ENCODE data around the gene ATG10.
"Not testable (repeated sequence)": the region's sequence is repeated elsewhere in the genome, so short reads cannot be mapped to it uniquely, and the experiment has no call there.

Gene ATG10

DNA sequence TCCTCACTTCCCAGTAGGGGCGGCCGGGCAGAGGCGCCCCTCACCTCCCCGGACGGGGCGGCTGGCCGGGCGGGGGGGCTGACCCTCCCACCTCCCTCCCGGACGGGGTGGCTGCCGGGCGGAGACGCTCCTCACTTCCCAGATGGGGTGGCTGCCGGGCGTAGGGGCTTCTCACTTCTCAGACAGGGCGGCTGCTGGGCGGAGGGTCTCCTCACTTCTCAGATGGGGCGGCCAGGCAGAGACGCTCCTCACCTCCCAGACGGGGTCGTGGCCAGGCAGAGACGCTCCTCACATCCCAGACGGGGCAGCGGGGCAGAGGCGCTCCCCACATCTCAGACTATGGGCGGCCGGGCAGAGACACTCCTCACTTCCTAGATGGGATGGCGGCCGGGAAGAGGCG is 11.7 kb downstream of the ATG10 start:
- H3K27me3 ChIP-seq (ENCODE audit: control insufficient read depth, insufficient read depth, low read length); H3K9ac ChIP-seq (ENCODE audit: low read depth, low read length); H3K36me3 ChIP-seq (ENCODE audit: control insufficient read depth, insufficient read depth, low read length); H3K9me3 ChIP-seq (ENCODE audit: control insufficient read depth, insufficient read depth, low read length); H3K4me3 ChIP-seq (ENCODE audit: low read depth, low read length): not testable (repeated sequence)
- H3K4me1 ChIP-seq (ENCODE audit: control insufficient read depth, insufficient read depth, low read length): peaks cover 11% of the 10 kb centered on the region

GRCh38 chr5:81986126-81986525 is 14.3 kb downstream of the ATG10 start:
- Histone ChIP-seq H3K36me3 (ENCODE audit: control insufficient read depth, insufficient read depth, low read length) (peaks cover 2% of the 10 kb centered on the region), H3K4me1 (ENCODE audit: control insufficient read depth, insufficient read depth, low read length) (peaks cover 4% of the 10 kb centered on the region), H3K4me3 (ENCODE audit: low read depth, low read length) (no peak overlapping the region), H3K9me3 (ENCODE audit: control insufficient read depth, insufficient read depth, low read length) (peaks cover 2% of the 10 kb centered on the region), H3K27me3 (ENCODE audit: control insufficient read depth, insufficient read depth, low read length) (no peaks in the 10 kb centered on the region), H3K9ac (ENCODE audit: low read depth, low read length) (no peak overlapping the region)

- H3K9me3 ChIP-seq (ENCODE audit: control insufficient read depth, insufficient read depth, low read length): peaks cover 2% of the 10 kb centered on the region
- no peaks in the 10 kb centered on the region for H3K27me3 ChIP-seq (ENCODE audit: control insufficient read depth, insufficient read depth, low read length)
- H3K36me3 ChIP-seq (ENCODE audit: control insufficient read depth, insufficient read depth, low read length): peaks cover 2% of the 10 kb centered on the region
- no peaks in the 10 kb centered on the region for H3K4me1 ChIP-seq (ENCODE audit: control insufficient read depth, insufficient read depth, low read length)
- no peak overlapping the region for H3K4me3 ChIP-seq (ENCODE audit: low read depth, low read length)
- H3K9ac ChIP-seq (ENCODE audit: low read depth, low read length): no peak overlapping the region
These were observed 17.4 kb downstream of the ATG10 start for GRCh38 chr5:81989204-81989603.

GRCh38 chr5:81994679-81995078 is 22.9 kb downstream of the ATG10 start:
- Histone ChIP-seq H3K9me3 (ENCODE audit: control insufficient read depth, insufficient read depth, low read length) (no peaks in the 10 kb centered on the region), H3K36me3 (ENCODE audit: control insufficient read depth, insufficient read depth, low read length) (no peaks in the 10 kb centered on the region), H3K4me3 (ENCODE audit: low read depth, low read length) (no peak overlapping the region), H3K9ac (ENCODE audit: low read depth, low read length) (no peak overlapping the region), H3K4me1 (ENCODE audit: control insufficient read depth, insufficient read depth, low read length) (no peaks in the 10 kb centered on the region), H3K27me3 (ENCODE audit: control insufficient read depth, insufficient read depth, low read length) (no peaks in the 10 kb centered on the region)

DNA sequence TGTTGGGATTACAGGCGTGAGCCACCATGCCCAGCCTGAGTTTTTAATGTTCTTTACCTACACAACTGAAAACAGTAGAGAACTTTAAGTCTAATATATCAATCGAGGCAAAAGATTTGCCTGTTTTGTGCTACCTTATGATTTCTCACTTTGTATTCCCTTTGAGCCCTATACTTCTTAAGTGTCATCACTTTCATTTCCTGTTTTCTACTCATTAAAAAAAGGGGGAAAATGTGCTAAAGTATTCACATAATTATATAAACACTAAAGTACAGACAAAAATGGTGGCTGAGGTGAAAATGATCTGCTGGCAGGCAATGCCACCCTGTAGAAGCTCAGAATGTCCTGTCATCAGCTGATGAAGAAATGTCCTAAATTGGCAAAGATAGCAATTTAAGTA is 23.6 kb downstream of the ATG10 start:
- Histone ChIP-seq H3K9me3 (ENCODE audit: control insufficient read depth, insufficient read depth, low read length) (no peaks in the 10 kb centered on the region), H3K36me3 (ENCODE audit: control insufficient read depth, insufficient read depth, low read length) (no peaks in the 10 kb centered on the region), H3K4me3 (ENCODE audit: low read depth, low read length) (no peak overlapping the region), H3K9ac (ENCODE audit: low read depth, low read length) (no peak overlapping the region), H3K27me3 (ENCODE audit: control insufficient read depth, insufficient read depth, low read length) (no peaks in the 10 kb centered on the region), H3K4me1 (ENCODE audit: control insufficient read depth, insufficient read depth, low read length) (no peaks in the 10 kb centered on the region)

- Histone ChIP-seq H3K4me3 (ENCODE audit: low read depth, low read length) (no peak overlapping the region), H3K9me3 (ENCODE audit: control insufficient read depth, insufficient read depth, low read length) (no peaks in the 10 kb centered on the region), H3K4me1 (ENCODE audit: control insufficient read depth, insufficient read depth, low read length) (no peaks in the 10 kb centered on the region), H3K27me3 (ENCODE audit: control insufficient read depth, insufficient read depth, low read length) (no peaks in the 10 kb centered on the region), H3K36me3 (ENCODE audit: control insufficient read depth, insufficient read depth, low read length) (no peaks in the 10 kb centered on the region), H3K9ac (ENCODE audit: low read depth, low read length) (no peak overlapping the region)
These were observed 32.7 kb downstream of the ATG10 start for GRCh38 chr5:82004511-82004910.

DNA sequence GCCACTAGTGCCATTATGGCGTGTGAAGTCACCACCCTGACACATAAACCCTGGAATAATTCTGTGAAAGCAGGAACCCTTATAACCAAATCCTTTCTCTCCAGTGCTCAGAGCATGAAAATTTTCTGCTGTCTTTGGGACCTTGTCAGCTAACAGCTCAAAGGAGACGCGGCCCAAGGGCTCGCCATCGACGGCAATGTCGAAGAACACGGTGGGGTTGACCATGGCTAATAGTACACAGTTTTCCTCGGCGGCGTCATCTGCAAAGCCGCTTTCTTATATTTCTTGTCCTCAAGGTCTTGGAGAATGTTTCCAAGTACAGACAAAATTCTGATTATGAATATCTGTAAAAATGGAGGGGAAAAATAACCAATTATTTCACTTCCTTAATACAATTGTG is 38.0 kb downstream of the ATG10 start:
- not testable (repeated sequence) for H3K9ac ChIP-seq (ENCODE audit: low read depth, low read length); H3K36me3 ChIP-seq (ENCODE audit: control insufficient read depth, insufficient read depth, low read length); H3K27me3 ChIP-seq (ENCODE audit: control insufficient read depth, insufficient read depth, low read length); H3K9me3 ChIP-seq (ENCODE audit: control insufficient read depth, insufficient read depth, low read length); H3K4me3 ChIP-seq (ENCODE audit: low read depth, low read length); H3K4me1 ChIP-seq (ENCODE audit: control insufficient read depth, insufficient read depth, low read length)

DNA sequence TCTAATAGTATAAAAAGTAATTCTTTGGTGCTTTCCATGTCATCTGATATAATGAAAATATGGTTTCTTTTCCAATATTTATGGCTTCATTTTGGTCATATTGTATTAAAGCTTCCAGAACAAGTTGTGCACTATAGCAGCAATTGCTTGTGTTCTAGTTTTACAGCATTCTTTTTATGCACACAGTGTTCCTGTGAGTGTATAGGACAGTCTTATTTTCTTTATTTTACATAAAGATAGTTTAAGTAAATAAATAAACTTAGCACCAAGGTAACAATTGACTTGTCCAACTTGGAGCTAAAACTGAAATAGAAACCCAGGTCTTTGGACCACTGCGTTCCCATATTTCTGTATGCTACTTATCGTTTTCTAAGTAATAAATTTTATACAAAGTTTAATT is 38.9 kb downstream of the ATG10 start:
- Histone ChIP-seq H3K27me3 (ENCODE audit: control insufficient read depth, insufficient read depth, low read length) (no peaks in the 10 kb centered on the region), H3K36me3 (ENCODE audit: control insufficient read depth, insufficient read depth, low read length) (no peaks in the 10 kb centered on the region), H3K4me1 (ENCODE audit: control insufficient read depth, insufficient read depth, low read length) (no peaks in the 10 kb centered on the region), H3K4me3 (ENCODE audit: low read depth, low read length) (no peak overlapping the region), H3K9me3 (ENCODE audit: control insufficient read depth, insufficient read depth, low read length) (no peaks in the 10 kb centered on the region), H3K9ac (ENCODE audit: low read depth, low read length) (no peak overlapping the region)

DNA sequence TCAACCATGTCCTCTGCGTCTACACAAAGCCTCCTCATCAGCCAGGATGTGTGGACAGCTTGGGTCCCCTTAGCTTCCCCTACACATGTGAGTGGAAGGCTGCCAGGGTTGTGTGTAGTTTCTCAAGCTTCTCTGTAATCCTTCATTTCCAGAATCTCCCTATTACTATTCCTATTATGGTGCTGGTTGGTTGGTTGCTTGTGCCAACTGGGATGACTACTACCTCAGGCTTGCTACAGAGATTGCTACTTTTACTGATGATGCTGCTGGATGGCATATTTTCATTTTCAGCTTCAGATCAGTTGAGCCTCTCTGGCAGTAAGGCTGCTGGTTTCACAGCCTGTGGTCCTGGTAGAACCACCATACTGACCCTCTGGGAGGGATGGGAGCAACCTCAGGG is 39.9 kb downstream of the ATG10 start:
- no peak overlapping the region for H3K9ac ChIP-seq (ENCODE audit: low read depth, low read length)
- H3K9me3 ChIP-seq (ENCODE audit: control insufficient read depth, insufficient read depth, low read length): no peaks in the 10 kb centered on the region
- H3K36me3 ChIP-seq (ENCODE audit: control insufficient read depth, insufficient read depth, low read length): no peaks in the 10 kb centered on the region
- no peaks in the 10 kb centered on the region for H3K27me3 ChIP-seq (ENCODE audit: control insufficient read depth, insufficient read depth, low read length)
- H3K4me1 ChIP-seq (ENCODE audit: control insufficient read depth, insufficient read depth, low read length): no peaks in the 10 kb centered on the region
- H3K4me3 ChIP-seq (ENCODE audit: low read depth, low read length): no peak overlapping the region

GRCh38 chr5:82014644-82015043 is 42.8 kb downstream of the ATG10 start:
- not testable (repeated sequence) for H3K27me3 ChIP-seq (ENCODE audit: control insufficient read depth, insufficient read depth, low read length); H3K4me3 ChIP-seq (ENCODE audit: low read depth, low read length); H3K9ac ChIP-seq (ENCODE audit: low read depth, low read length); H3K9me3 ChIP-seq (ENCODE audit: control insufficient read depth, insufficient read depth, low read length); H3K4me1 ChIP-seq (ENCODE audit: control insufficient read depth, insufficient read depth, low read length); H3K36me3 ChIP-seq (ENCODE audit: control insufficient read depth, insufficient read depth, low read length)

DNA sequence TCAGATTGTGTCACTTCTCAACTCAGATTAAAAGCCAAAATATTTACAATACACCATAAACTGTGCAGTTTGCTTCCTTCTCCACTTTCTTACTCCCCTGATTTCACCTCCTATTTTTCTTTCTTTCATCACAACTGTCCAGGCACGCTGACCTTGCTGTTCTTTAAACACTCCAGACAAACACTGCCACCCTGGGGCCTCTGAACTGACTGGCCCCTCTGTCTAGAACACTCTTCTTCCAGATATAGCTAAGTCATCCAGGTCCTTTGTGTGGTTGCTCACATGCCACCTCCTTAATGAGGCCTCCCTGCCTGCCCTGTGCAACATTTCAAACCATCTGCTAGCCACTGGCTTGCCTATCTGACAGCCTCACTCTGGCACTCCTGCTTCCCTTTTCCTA is 46.6 kb downstream of the ATG10 start:
- Histone ChIP-seq H3K4me3 (ENCODE audit: low read depth, low read length) (no peak overlapping the region), H3K36me3 (ENCODE audit: control insufficient read depth, insufficient read depth, low read length) (no peaks in the 10 kb centered on the region), H3K27me3 (ENCODE audit: control insufficient read depth, insufficient read depth, low read length) (no peaks in the 10 kb centered on the region), H3K9me3 (ENCODE audit: control insufficient read depth, insufficient read depth, low read length) (no peaks in the 10 kb centered on the region), H3K4me1 (ENCODE audit: control insufficient read depth, insufficient read depth, low read length) (peaks cover 9% of the 10 kb centered on the region), H3K9ac (ENCODE audit: low read depth, low read length) (no peak overlapping the region)

DNA sequence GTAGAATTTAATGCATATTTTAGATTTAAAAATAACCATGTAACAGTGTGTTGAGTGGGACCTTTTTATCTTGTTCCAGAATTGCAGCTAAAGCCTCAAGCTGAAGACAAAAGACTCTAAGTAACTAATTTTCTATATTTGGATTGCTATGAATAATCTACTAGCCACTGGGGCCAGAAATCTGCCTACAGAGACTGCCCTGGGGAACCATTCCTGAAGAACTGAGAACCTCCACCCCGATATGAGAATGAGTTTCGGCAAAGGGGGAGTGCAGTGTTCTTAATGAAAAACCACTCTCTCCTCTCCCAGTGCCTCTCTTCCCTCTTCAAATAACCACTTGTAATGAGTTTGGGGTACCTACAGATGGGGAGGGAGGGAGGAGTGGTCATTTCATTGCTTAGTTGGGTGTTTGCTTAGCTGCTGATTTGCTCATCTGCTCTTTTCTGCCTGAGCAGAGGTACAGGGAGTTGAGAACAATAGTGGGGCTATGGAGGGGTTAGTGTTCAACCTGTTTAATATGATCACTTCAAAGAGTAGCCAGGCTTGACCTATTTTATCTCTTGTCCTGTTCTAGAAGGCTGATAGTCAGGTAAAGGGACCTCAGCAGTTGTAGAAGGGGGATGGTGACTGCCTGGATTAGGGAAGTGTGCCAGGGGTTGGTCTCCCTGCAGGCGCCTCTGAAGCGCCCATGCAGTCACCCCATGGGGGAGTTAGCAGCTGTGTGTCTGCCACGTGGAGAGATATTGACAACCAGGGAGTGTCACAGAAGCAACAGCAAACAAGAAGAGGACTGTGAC is 47.7 kb downstream of the ATG10 start:
- Histone ChIP-seq H3K4me1 (ENCODE audit: control insufficient read depth, insufficient read depth, low read length) (peaks cover 19% of the 10 kb centered on the region), H3K27me3 (ENCODE audit: control insufficient read depth, insufficient read depth, low read length) (no peaks in the 10 kb centered on the region), H3K9me3 (ENCODE audit: control insufficient read depth, insufficient read depth, low read length) (no peaks in the 10 kb centered on the region), H3K36me3 (ENCODE audit: control insufficient read depth, insufficient read depth, low read length) (no peaks in the 10 kb centered on the region), H3K9ac (ENCODE audit: low read depth, low read length) (no peak overlapping the region), H3K4me3 (ENCODE audit: low read depth, low read length) (no peak overlapping the region)
